ENCODE results near the gene NR2F2. TPM values are rescaled to one million over a fixed set of nuclear protein-coding genes. Genes with fewer than 3 reads are reported as not detected.

Gene NR2F2
- polyA plus RNA-seq, 1 experiment = 63.1 TPM

- Histone ChIP-seq H3K4me3 (ENCODE audit: low read depth, low read length) (no peak overlapping the region), H3K9me3 (ENCODE audit: control insufficient read depth, insufficient read depth, low read length) (no peaks in the 10 kb centered on the region), H3K27me3 (ENCODE audit: control insufficient read depth, insufficient read depth, low read length) (no peaks in the 10 kb centered on the region), H3K27ac (ENCODE audit: low read depth, low read length) (no peak overlapping the region)
- ChIA-PET CTCF (interaction anchor here (0.6 kb wide), 1 partner anchor 13 kb away, joined by 3 read pairs; no protein-coding TSS in a partner anchor), POLR2A (no interaction called here)
- no peak for TF ChIP-seq CTCF (IDR thresholded peaks at IDR 0.05; ENCODE audit: low read depth, low read length)
- DNase-seq (ENCODE audit: low read depth, low spot score) = no peak
Measured at GRCh38 chr15:96307856-96308394, 22.6 kb upstream of the NR2F2 start.

DNA sequence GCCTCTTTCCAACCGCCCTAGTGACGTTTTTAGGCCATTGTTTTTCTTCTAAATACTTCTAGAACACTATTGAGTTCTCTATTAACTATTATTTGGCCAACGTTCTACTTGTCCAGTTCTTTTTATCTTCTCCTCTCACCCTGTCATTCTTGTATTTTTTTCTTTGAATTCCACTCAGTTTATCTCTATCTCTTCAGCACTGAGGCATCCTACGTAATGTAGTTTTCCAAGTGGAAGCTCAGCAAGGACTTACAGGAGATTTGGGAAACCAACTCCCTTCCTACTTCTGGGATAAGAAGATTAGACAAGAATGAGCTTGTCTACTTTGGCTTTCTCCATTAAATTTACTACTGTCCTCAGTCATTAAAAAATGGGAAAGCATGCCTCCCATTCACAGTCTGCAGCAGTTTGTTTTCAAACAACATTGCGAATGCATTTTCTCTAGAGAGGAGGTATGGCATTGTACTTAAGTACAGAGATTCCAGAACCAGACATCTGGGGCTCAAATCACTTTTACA is 21.3 kb upstream of the NR2F2 start:
- Histone ChIP-seq H3K9me3 (ENCODE audit: control insufficient read depth, insufficient read depth, low read length) (no peaks in the 10 kb centered on the region), H3K27ac (ENCODE audit: low read depth, low read length) (no peak overlapping the region), H3K27me3 (ENCODE audit: control insufficient read depth, insufficient read depth, low read length) (no peaks in the 10 kb centered on the region), H3K4me3 (ENCODE audit: low read depth, low read length) (no peak overlapping the region)
- CTCF ChIA-PET = no interaction called here
- no peak for DNase-seq (ENCODE audit: low read depth, low spot score)
- POLR2A ChIA-PET = no interaction called here
- TF ChIP-seq CTCF (IDR thresholded peaks at IDR 0.05; ENCODE audit: low read depth, low read length) = no peak

- no peak for TF ChIP-seq CTCF (IDR thresholded peaks at IDR 0.05; ENCODE audit: low read depth, low read length)
- Histone ChIP-seq H3K27ac (ENCODE audit: low read depth, low read length) (no peak overlapping the region), H3K4me3 (ENCODE audit: low read depth, low read length) (no peak overlapping the region), H3K9me3 (ENCODE audit: control insufficient read depth, insufficient read depth, low read length) (no peaks in the 10 kb centered on the region), H3K27me3 (ENCODE audit: control insufficient read depth, insufficient read depth, low read length) (no peaks in the 10 kb centered on the region)
- POLR2A ChIA-PET = no interaction called here
- CTCF ChIA-PET = interaction anchor here (0.5 to 1.6 kb wide), 4 partner anchors 16 to 978 kb away, joined by 3 to 7 read pairs (median 4); no protein-coding TSS in a partner anchor
- no peak for DNase-seq (ENCODE audit: low read depth, low spot score)
Measured at GRCh38 chr15:96311256-96311955, 19.1 kb upstream of the NR2F2 start.

DNA sequence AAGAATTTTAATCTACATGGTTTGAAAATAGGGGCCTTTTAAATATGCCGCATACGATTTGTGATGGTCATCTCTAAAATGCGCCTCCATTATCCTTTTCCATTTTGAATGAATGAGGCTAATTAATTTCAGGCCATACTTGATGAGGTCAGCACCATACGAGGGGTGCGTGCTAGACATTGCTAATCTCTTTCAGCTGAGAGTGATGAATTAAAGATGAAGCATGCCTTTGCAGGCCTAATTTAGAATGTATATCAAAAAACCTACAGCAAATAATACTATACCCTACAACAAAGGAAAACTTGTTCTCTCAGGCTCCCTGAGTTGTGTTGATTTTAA is 18.6 kb upstream of the NR2F2 start:
- ChIA-PET POLR2A (no interaction called here), CTCF (no interaction called here)
- no peaks in the 10 kb centered on the region for H3K9me3 ChIP-seq (ENCODE audit: control insufficient read depth, insufficient read depth, low read length)
- H3K4me3 ChIP-seq (ENCODE audit: low read depth, low read length) = no peak overlapping the region
- H3K27ac ChIP-seq (ENCODE audit: low read depth, low read length) = no peak overlapping the region
- no peak for TF ChIP-seq CTCF (IDR thresholded peaks at IDR 0.05; ENCODE audit: low read depth, low read length)
- DNase-seq (ENCODE audit: low read depth, low spot score) = no peak
- no peaks in the 10 kb centered on the region for H3K27me3 ChIP-seq (ENCODE audit: control insufficient read depth, insufficient read depth, low read length)

- CTCF ChIA-PET = no interaction called here
- H3K4me3 ChIP-seq (ENCODE audit: low read depth, low read length) = no peak overlapping the region
- no peaks in the 10 kb centered on the region for H3K9me3 ChIP-seq (ENCODE audit: control insufficient read depth, insufficient read depth, low read length)
- DNase-seq (ENCODE audit: low read depth, low spot score) = no peak
- POLR2A ChIA-PET = no interaction called here
- no peaks in the 10 kb centered on the region for H3K27me3 ChIP-seq (ENCODE audit: control insufficient read depth, insufficient read depth, low read length)
- TF ChIP-seq CTCF (IDR thresholded peaks at IDR 0.05; ENCODE audit: low read depth, low read length) = no peak
- no peak overlapping the region for H3K27ac ChIP-seq (ENCODE audit: low read depth, low read length)
Measured at GRCh38 chr15:96312641-96313335, 17.7 kb upstream of the NR2F2 start.
